PC-9 (cell line): ENCODE measurements around the gene ADGRD1. TPM values are rescaled to one million over a fixed set of nuclear protein-coding genes. Genes with fewer than 3 reads are reported as not detected.

ENCODE experiments used
- BruUV-seq: library from RNA; stranded (reverse); fragments of 400-500 nt; replicated peaks from 2 replicates; lab custom pipeline; 2021; lab: Mats Ljungman, UMichigan
- CTCF ChIA-PET: fragments of 300-600 bp; sonication (Branson Sonifier 250); formaldehyde crosslinking; loops from one replicate; lab custom pipeline; 2022; ENCODE audit warnings: antibody characterized with exemption; lab: Charles Lee
- POLR2A ChIA-PET: fragments of 300-600 bp; sonication (Branson Sonifier 250); formaldehyde crosslinking; loops from one replicate; lab custom pipeline; 2022; ENCODE audit warnings: antibody characterized with exemption; ENCODE audit not compliant: unreplicated experiment; lab: Charles Lee
- DNase-seq, 2 experiments: peaks; one replicate each; pipeline versions ENCODE4 v3.0.0 to v3.0.0-alpha.2; 2015 to 2022; ENCODE audit warnings: mixed read lengths in 1 of 2
- H2AFZ ChIP-seq: fragments of 200-600 bp; sonication (generic); 2 replicates; pipeline ENCODE4 v1.8.1; 2017; ENCODE audit warnings: antibody characterized with exemption
- H3F3A ChIP-seq: fragments of 200-600 bp; sonication (generic); 2 replicates; pipeline ENCODE4 v1.8.1; 2017; ENCODE audit warnings: antibody characterized with exemption, mild to moderate bottlenecking, low read depth; ENCODE audit not compliant: insufficient read depth
- H3K27ac ChIP-seq: fragments of 200-600 bp; sonication (generic); 2 replicates; pipeline ENCODE4 v1.6.1; 2016; ENCODE audit warnings: mixed run types
- H3K27me3 ChIP-seq: fragments of 200-600 bp; sonication (generic); 2 replicates; pipeline ENCODE4 v1.6.1; 2016; ENCODE audit warnings: low read depth, mixed run types; ENCODE audit not compliant: insufficient read depth
- H3K36me3 ChIP-seq: fragments of 200-600 bp; sonication (generic); 2 replicates; pipeline ENCODE4 v1.6.1; 2016; ENCODE audit warnings: low read depth, mixed run types
- H3K4me1 ChIP-seq: fragments of 200-600 bp; sonication (generic); replicated peaks from 2 replicates; pipeline ENCODE4 v1.6.1; 2016; ENCODE audit warnings: mixed run types; ENCODE audit not compliant: insufficient read depth
- H3K4me2 ChIP-seq: fragments of 200-600 bp; sonication (generic); 2 replicates; pipeline ENCODE4 v1.6.1; 2017; ENCODE audit warnings: mixed run types
- H3K4me3 ChIP-seq: fragments of 200-600 bp; sonication (generic); 2 replicates; pipeline ENCODE4 v1.6.1; 2016; ENCODE audit warnings: mixed run types
- H3K79me2 ChIP-seq: fragments of 200-600 bp; sonication (generic); 2 replicates; pipeline ENCODE4 v1.6.1; 2017; ENCODE audit warnings: low read depth, mixed run types
- H3K9me2 ChIP-seq: fragments of 200-600 bp; sonication (generic); 2 replicates; pipeline ENCODE4 v1.8.1; 2017; ENCODE audit warnings: mild to moderate bottlenecking; ENCODE audit not compliant: insufficient read depth
- H3K9me3 ChIP-seq: fragments of 200-600 bp; sonication (generic); 2 replicates; pipeline ENCODE4 v1.8.1; 2016; ENCODE audit warnings: low read depth; ENCODE audit not compliant: insufficient read depth
- H4K20me1 ChIP-seq: fragments of 200-600 bp; sonication (generic); 2 replicates; pipeline ENCODE4 v1.8.1; 2017; ENCODE audit not compliant: insufficient read depth
- EZH2 ChIP-seq: fragments of 200-600 bp; sonication (generic); IDR thresholded peaks from 2 replicates; pipeline ENCODE4 v1.8.0; 2017; ENCODE audit warnings: antibody characterized with exemption, low read depth
- intact Hi-C: fragments of 100-400 bp; cut with micrococcal nuclease; formaldehyde crosslinking; loops from one replicate; pipeline ENCODE4 v1.10.0; 2022; ENCODE audit not compliant: unreplicated experiment
- total RNA-seq: library from RNA; stranded (reverse); gene quantifications from 2 replicates; pipeline ENCODE4 v1.2.3, GENCODE V29; 2021
- TF ChIP-seq, protein P1 (sequence below): fragments of 200-600 bp; sonication (generic); conservative IDR thresholded peaks from 2 replicates; pipeline ENCODE4 v1.6.1; 2017; ENCODE audit warnings: mixed run types, antibody characterized with exemption, mild to moderate bottlenecking, moderate library complexity

Gene ADGRD1
- total RNA-seq, 1 experiment from 2014 or later = not detected

DNA sequence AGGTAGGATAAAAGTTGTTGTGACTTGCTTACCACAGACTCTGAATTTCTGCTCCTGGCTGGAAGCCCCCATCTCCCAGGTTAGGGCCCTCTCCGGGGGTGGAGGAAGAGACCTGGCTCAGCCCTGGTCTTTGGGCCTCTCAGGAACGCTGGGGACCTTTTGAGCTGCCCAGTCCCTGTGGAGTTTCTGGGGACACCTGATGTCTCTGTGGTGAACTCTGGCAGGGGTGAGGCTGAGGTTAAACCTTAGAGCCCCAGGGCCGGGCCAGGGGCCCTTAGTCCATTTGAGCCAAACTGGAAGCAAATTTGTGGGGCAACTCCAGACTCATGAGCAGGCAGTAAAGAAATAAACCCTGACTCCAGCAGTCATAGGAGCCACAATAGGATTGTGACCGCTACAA, 112.1 kb downstream of the ADGRD1 start:
- no peaks in the 10 kb centered on the region for H3K9me3 ChIP-seq
- no peak overlapping the region for H2AFZ ChIP-seq
- H3K4me3 ChIP-seq = no peak overlapping the region
- H3K27ac ChIP-seq = no peak overlapping the region
- H3K27me3 ChIP-seq = peaks cover 76% of the 10 kb centered on the region
- POLR2A ChIA-PET = no interaction called here
- intact Hi-C loops = no loop called here
- DNase-seq = no peak
- no peaks in the 10 kb centered on the region for H4K20me1 ChIP-seq
- H3K4me2 ChIP-seq = no peak overlapping the region
- H3K9me2 ChIP-seq = no peaks in the 10 kb centered on the region
- H3K4me1 ChIP-seq = no peaks in the 10 kb centered on the region
- no TSS peak for BruUV-seq
- no peaks in the 10 kb centered on the region for H3F3A ChIP-seq
- no peaks in the 10 kb centered on the region for H3K79me2 ChIP-seq
- TF ChIP-seq, protein P1, sequence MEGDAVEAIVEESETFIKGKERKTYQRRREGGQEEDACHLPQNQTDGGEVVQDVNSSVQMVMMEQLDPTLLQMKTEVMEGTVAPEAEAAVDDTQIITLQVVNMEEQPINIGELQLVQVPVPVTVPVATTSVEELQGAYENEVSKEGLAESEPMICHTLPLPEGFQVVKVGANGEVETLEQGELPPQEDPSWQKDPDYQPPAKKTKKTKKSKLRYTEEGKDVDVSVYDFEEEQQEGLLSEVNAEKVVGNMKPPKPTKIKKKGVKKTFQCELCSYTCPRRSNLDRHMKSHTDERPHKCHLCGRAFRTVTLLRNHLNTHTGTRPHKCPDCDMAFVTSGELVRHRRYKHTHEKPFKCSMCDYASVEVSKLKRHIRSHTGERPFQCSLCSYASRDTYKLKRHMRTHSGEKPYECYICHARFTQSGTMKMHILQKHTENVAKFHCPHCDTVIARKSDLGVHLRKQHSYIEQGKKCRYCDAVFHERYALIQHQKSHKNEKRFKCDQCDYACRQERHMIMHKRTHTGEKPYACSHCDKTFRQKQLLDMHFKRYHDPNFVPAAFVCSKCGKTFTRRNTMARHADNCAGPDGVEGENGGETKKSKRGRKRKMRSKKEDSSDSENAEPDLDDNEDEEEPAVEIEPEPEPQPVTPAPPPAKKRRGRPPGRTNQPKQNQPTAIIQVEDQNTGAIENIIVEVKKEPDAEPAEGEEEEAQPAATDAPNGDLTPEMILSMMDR = no peak
- no peak for TF ChIP-seq EZH2
- CTCF ChIA-PET = no interaction called here
- H3K36me3 ChIP-seq = no peaks in the 10 kb centered on the region

DNA sequence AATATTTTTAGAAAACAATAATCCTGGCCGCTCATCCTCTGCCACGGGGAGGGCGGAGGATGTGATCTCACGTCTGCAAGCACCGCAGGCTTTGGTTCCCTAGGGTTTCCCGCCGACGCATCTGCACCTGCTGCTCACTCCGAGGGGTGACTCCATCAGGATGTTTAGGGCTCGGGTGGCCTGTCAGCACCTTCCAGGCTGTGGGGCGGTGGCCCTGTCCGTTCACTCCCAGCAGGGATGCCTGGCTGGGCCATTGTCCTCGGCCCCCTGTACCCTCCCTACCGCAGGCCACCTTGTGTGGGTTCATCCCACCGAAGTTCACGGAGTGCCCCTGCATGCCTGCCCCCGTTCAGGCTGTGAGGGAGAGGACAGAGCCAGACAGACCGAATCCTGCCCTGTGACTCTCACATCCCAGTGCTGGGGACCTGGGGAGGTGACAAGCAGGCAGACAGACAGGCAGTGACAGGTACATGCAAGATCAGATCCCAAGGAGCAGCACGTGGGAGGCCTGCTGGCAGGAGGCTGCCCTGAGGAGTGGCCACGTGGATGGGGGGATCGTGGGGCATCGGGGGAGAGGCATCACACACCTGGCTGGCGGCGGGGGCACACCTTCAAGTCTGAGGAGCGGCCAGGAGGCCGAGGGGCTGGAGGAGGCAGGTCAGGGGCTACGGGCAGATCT, 112.6 kb downstream of the ADGRD1 start:
- Histone ChIP-seq H3K27me3 (peaks cover 71% of the 10 kb centered on the region), H3F3A (no peaks in the 10 kb centered on the region), H3K36me3 (no peaks in the 10 kb centered on the region), H3K79me2 (no peaks in the 10 kb centered on the region), H3K4me2 (no peak overlapping the region), H4K20me1 (no peaks in the 10 kb centered on the region), H2AFZ (no peak overlapping the region), H3K4me3 (no peak overlapping the region), H3K9me2 (no peaks in the 10 kb centered on the region), H3K4me1 (no peaks in the 10 kb centered on the region), H3K27ac (no peak overlapping the region), H3K9me3 (no peaks in the 10 kb centered on the region)
- CTCF ChIA-PET = no interaction called here
- POLR2A ChIA-PET = no interaction called here
- no peak for DNase-seq
- intact Hi-C loops = no loop called here
- TF ChIP-seq, protein P1 = no peak
- TF ChIP-seq EZH2 = no peak
- no TSS peak for BruUV-seq

DNA sequence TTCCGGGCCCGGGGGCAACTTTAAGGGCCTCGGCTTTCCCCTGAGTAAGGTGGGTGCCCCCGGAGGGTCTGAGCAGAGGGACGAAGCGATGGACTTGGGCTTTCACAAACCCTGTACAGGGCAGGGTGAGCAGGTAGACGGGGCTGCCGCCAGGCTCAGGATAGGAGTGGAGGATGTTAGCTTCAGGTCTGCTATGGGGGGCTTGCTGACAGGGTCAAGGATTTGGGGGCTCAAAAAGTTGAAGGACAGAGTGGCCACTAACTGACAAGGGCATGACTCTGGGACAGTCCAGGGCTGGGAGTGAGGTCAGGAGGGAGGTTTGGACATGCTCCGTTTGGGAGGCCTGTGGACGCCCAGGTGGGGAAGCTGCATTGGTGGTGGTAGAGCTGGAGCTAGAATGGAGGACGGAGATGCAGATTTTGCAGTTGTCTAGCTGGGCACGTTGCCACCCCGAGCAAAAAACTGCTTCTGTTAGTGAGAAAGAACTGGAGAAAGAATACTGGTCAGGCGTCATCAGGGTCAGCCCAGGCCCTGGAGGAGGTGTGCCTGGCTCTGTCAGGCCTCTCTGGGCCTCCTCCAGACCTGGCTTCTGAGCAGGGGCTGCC, 113.3 kb downstream of the ADGRD1 start:
- no TSS peak for BruUV-seq
- Histone ChIP-seq H3F3A (no peaks in the 10 kb centered on the region), H3K79me2 (no peaks in the 10 kb centered on the region), H3K36me3 (no peaks in the 10 kb centered on the region), H3K27ac (no peak overlapping the region), H4K20me1 (no peaks in the 10 kb centered on the region), H3K4me3 (no peak overlapping the region), H3K9me3 (no peaks in the 10 kb centered on the region), H3K4me2 (no peak overlapping the region), H3K4me1 (no peaks in the 10 kb centered on the region), H3K27me3 (peaks cover 64% of the 10 kb centered on the region), H3K9me2 (no peaks in the 10 kb centered on the region), H2AFZ (no peak overlapping the region)
- TF ChIP-seq EZH2 = no peak
- ChIA-PET POLR2A (no interaction called here), CTCF (no interaction called here)
- no peak for DNase-seq
- intact Hi-C loops = no loop called here
